B cell (primary cell): Measurements from ENCODE around the gene MTX1. TPM values are rescaled to one million over a fixed set of nuclear protein-coding genes. Genes with fewer than 3 reads are reported as not detected.

Source experiments
- ATAC-seq: fragments of 200-7000 bp; cut with Tn5 transposase; one replicate; pipeline ENCODE4 v1.10.0; 2021; ENCODE audit warnings: low read depth, mild to moderate bottlenecking, moderate number of reproducible peaks, moderate library complexity
- CTCF ChIA-PET: fragments of 350-600 bp; sonication (Branson Sonifier 250); formaldehyde crosslinking; loops from one replicate; lab custom pipeline; 2021; ENCODE audit warnings: antibody characterized with exemption, inconsistent platforms; lab: Charles Lee
- POLR2A ChIA-PET: fragments of 350-600 bp; sonication (Branson Sonifier 250); formaldehyde crosslinking; loops from one replicate; lab custom pipeline; 2021; ENCODE audit warnings: antibody characterized with exemption; lab: Charles Lee
- DNase-seq: peaks from one replicate; pipeline ENCODE4 v3.0.0; 2013
- H2AFZ ChIP-seq: 2 replicates; pipeline ENCODE4 v1.6.1; 2012; ENCODE audit warnings: mild to moderate bottlenecking, low read depth, low read length; ENCODE audit not compliant: insufficient read depth, poor library complexity, severe bottlenecking
- H3K27ac ChIP-seq, 2 donors: 1 replicate in 1 of 2; 2 replicates in 1 of 2; pipeline ENCODE4 v1.5.1; 2012 to 2013; ENCODE audit warnings: low read length in 2 of 2, mild to moderate bottlenecking in 2 of 2, moderate library complexity in 1 of 2
- H3K27me3 ChIP-seq, 4 experiments: fragments of 200-600 bp in 1 of 4; sonication (generic) in 1 of 4; replicated peaks in 1 of 4; 1 replicate in 2 of 4; 2 replicates in 2 of 4; pipeline versions ENCODE4 v1.6.1 to v1.7.0; 2013 to 2016; ENCODE audit warnings: low read length in 3 of 4, mild to moderate bottlenecking in 2 of 4, mixed read lengths in 1 of 4, moderate library complexity in 1 of 4; ENCODE audit not compliant: insufficient read depth in 4 of 4, control insufficient read depth in 3 of 4; ENCODE audit errors: control extremely low read depth in 1 of 4
- H3K36me3 ChIP-seq, 2 experiments: replicated peaks in 1 of 2; 1 replicate in 1 of 2; 2 replicates in 1 of 2; pipeline versions ENCODE4 v1.6.1 to v1.7.1; 2013; ENCODE audit warnings: low read length in 1 of 2; ENCODE audit not compliant: insufficient read depth in 2 of 2, control insufficient read depth in 1 of 2; ENCODE audit errors: control extremely low read depth in 1 of 2, extremely low read depth in 1 of 2
- H3K4me1 ChIP-seq, 2 donors: fragments of 200-600 bp in 1 of 2; sonication (generic) in 1 of 2; 1 replicate in 1 of 2; 2 replicates in 1 of 2; pipeline versions ENCODE4 v1.5.1 to v1.6.1; 2013 to 2017; ENCODE audit warnings: low read length in 2 of 2; ENCODE audit not compliant: control insufficient read depth in 2 of 2, insufficient read depth in 2 of 2
- H3K4me2 ChIP-seq: replicated peaks from 2 replicates; pipeline ENCODE3; 2012; ENCODE audit warnings: mild to moderate bottlenecking, low read depth, low read length; ENCODE audit not compliant: poor library complexity, severe bottlenecking
- H3K4me3 ChIP-seq, 5 experiments: fragments of 200-600 bp in 1 of 5; sonication (generic) in 1 of 5; 1 replicate in 3 of 5; 2 replicates in 2 of 5; pipeline versions ENCODE4 v1.5.1 to v1.7.0; 2011 to 2016; ENCODE audit warnings: low read length in 4 of 5, mild to moderate bottlenecking in 4 of 5, low read depth in 2 of 5, control low read depth in 1 of 5, moderate library complexity in 1 of 5; ENCODE audit not compliant: insufficient read depth in 1 of 5; ENCODE audit errors: control extremely low read depth in 1 of 5, extremely low read depth in 1 of 5
- H3K79me2 ChIP-seq: fragments of 200-600 bp; sonication (generic); one replicate; pipeline ENCODE4 v1.6.0; 2016; ENCODE audit warnings: low read length; ENCODE audit not compliant: control insufficient read depth, insufficient read depth
- H3K9ac ChIP-seq: fragments of 200-600 bp; sonication (generic); 2 replicates; pipeline ENCODE4 v1.6.1; 2017; ENCODE audit warnings: mild to moderate bottlenecking, low read length, moderate library complexity
- H3K9me3 ChIP-seq, 3 donors: one replicate each; pipeline versions ENCODE4 v1.6.1 to v1.7.1; 2013; ENCODE audit warnings: low read length in 2 of 3; ENCODE audit not compliant: control insufficient read depth in 2 of 3, insufficient read depth in 1 of 3; ENCODE audit errors: control extremely low read depth in 1 of 3
- H4K20me1 ChIP-seq: 2 replicates; pipeline ENCODE4 v1.6.0; 2012; ENCODE audit warnings: mild to moderate bottlenecking, low read length; ENCODE audit not compliant: insufficient read depth, control insufficient read depth, poor library complexity, severe bottlenecking
- H3K27ac Mint-ChIP-seq: one replicate; pipeline ENCODE4 v1.8.0; 2021; ENCODE audit warnings: mixed read lengths
- H3K27me3 Mint-ChIP-seq: one replicate; pipeline ENCODE4 v1.8.0; 2021; ENCODE audit warnings: mixed read lengths
- H3K4me1 Mint-ChIP-seq: one replicate; pipeline ENCODE4 v1.8.0; 2021; ENCODE audit warnings: mixed read lengths
- H3K4me3 Mint-ChIP-seq: one replicate; pipeline ENCODE4 v1.8.0; 2021; ENCODE audit warnings: mixed read lengths
- H3K9me3 Mint-ChIP-seq: one replicate; pipeline ENCODE4 v1.8.0; 2022; ENCODE audit warnings: mixed read lengths; ENCODE audit not compliant: insufficient read depth
- EZH2 ChIP-seq: IDR thresholded peaks from 2 replicates; pipeline ENCODE4 v1.6.1; 2012; ENCODE audit warnings: borderline replicate concordance, low read depth, mild to moderate bottlenecking, moderate library complexity, low read length; ENCODE audit not compliant: insufficient read depth, poor library complexity, severe bottlenecking
- WGBS: methylation state at CpG from one replicate; pipeline ENCODE4 v1.1.5; 2013; ENCODE audit warnings: missing lambda C conversion rate; ENCODE audit not compliant: insufficient coverage; 5-methylcytosine and 5-hydroxymethylcytosine counted together
- intact Hi-C: fragments of 100-400 bp; cut with micrococcal nuclease; formaldehyde crosslinking; loops from one replicate; pipeline ENCODE4 v1.10.0; 2022
- polyA minus RNA-seq: library from RNA; depleted of rRNA, polyadenylated mRNA; stranded (reverse); fragments of >200 nt; gene quantifications from 2 replicates; pipeline ENCODE4 v1.2.3, GENCODE V29; 2012
- polyA plus RNA-seq: library from polyadenylated mRNA; depleted of rRNA; stranded (reverse); fragments of >200 nt; gene quantifications from 2 replicates; pipeline ENCODE4 v1.2.3, GENCODE V29; 2012
- total RNA-seq, 2 donors: library from RNA; stranded (reverse); fragments of 120-200 nt in 1 of 2; gene quantifications; 1 replicate in 1 of 2; 2 replicates in 1 of 2; pipeline versions ENCODE4 v1.2.3 to v1.2.4, GENCODE V29; 2013 to 2022
- TF ChIP-seq, protein P1 (sequence below): fragments of 200-600 bp; IDR thresholded peaks from one replicate; pipeline ENCODE4 v1.8.0; 2022; ENCODE audit warnings: antibody characterized with exemption, mild to moderate bottlenecking

MTX1 gene, protein sequence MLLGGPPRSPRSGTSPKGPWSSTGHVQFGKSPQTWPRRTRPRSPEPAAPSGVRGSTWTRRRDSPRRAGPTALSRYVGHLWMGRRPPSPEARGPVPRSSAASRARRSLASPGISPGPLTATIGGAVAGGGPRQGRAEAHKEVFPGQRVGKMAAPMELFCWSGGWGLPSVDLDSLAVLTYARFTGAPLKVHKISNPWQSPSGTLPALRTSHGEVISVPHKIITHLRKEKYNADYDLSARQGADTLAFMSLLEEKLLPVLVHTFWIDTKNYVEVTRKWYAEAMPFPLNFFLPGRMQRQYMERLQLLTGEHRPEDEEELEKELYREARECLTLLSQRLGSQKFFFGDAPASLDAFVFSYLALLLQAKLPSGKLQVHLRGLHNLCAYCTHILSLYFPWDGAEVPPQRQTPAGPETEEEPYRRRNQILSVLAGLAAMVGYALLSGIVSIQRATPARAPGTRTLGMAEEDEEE
- total RNA-seq: 18.4 and 19.0 TPM in 2 replicates
- total RNA-seq (2013): 20.2 TPM
- polyA plus RNA-seq: 34.2 and 40.4 TPM in 2 replicates
- polyA minus RNA-seq: 33.3 and 40.3 TPM in 2 replicates

DNA sequence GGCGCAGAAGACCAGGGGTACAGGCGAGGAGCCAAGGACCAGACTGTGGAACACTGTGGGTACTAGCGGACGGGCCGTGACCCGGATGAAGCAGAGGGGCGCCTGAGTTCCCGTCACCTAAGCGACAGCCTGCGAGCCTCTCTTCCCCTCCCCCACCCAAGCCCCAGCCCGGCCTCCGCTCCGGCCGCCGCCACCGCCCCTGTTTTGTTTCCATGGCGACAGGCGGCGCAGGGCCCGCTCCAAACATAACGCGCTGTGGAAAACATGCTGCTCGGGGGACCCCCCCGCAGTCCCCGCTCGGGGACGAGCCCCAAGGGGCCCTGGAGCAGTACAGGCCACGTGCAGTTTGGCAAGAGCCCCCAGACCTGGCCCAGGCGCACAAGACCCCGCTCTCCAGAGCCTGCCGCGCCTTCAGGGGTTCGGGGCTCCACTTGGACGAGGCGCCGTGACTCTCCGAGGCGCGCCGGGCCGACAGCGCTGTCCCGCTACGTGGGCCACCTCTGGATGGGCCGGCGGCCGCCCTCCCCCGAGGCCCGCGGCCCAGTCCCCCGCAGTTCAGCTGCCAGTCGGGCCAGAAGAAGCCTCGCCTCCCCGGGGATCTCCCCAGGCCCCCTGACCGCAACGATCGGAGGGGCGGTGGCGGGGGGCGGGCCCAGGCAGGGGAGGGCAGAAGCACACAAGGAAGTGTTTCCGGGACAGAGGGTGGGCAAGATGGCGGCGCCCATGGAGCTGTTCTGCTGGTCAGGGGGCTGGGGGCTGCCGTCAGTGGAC, at the start of gene MTX1:
MTX1 (plus strand) TSS at position 155 of the 771 bp plus-strand sequence; CDS start at position 265, 110 bp downstream.
- Histone ChIP-seq H3K27ac (peak within 1 kb of the TSS; percentile 95 to 100), H3K27me3 (no peaks in the 10 kb centered on the region), H3K36me3 (peaks cover 0 to 3% of the 10 kb centered on the region in 2 experiments), H3K9me3 (no peaks in the 10 kb centered on the region), H3K4me2 (peak within 1 kb of the TSS; percentile 95), H3K4me1 (peaks cover 21 to 26% of the 10 kb centered on the region in 2 donors), H2AFZ (peak within 1 kb of the TSS; percentile 80), H3K9ac (peak within 1 kb of the TSS; percentile 99), H3K4me3 (peak within 1 kb of the TSS; percentile 67 to 94 (median 84)), H4K20me1 (no peaks in the 10 kb centered on the region), H3K79me2 (no peaks in the 10 kb centered on the region)
- Mint-ChIP-seq H3K4me1 (peaks cover 22% of the 10 kb centered on the region), H3K9me3 (no peaks in the 10 kb centered on the region), H3K4me3 (peak within 1 kb of the TSS; percentile 81), H3K27me3 (no peaks in the 10 kb centered on the region), H3K27ac (peak within 1 kb of the TSS; percentile 91)
- POLR2A ChIA-PET: interaction anchor here (0.6 to 3.7 kb wide), 6 partner anchors 12 to 293 kb away, joined by 3 to 47 read pairs (median 3); partner anchors contain the start of gene RUSC1
- peak; percentile 95 for DNase-seq
- under 1% methylated on average over 64 of the region's 64 CpGs for WGBS
- intact Hi-C loops: loop anchor here (1.0 to 5.0 kb wide), 3 partner anchors 16 to 384 kb away; no protein-coding TSS in a partner anchor
- TF ChIP-seq, protein P1, sequence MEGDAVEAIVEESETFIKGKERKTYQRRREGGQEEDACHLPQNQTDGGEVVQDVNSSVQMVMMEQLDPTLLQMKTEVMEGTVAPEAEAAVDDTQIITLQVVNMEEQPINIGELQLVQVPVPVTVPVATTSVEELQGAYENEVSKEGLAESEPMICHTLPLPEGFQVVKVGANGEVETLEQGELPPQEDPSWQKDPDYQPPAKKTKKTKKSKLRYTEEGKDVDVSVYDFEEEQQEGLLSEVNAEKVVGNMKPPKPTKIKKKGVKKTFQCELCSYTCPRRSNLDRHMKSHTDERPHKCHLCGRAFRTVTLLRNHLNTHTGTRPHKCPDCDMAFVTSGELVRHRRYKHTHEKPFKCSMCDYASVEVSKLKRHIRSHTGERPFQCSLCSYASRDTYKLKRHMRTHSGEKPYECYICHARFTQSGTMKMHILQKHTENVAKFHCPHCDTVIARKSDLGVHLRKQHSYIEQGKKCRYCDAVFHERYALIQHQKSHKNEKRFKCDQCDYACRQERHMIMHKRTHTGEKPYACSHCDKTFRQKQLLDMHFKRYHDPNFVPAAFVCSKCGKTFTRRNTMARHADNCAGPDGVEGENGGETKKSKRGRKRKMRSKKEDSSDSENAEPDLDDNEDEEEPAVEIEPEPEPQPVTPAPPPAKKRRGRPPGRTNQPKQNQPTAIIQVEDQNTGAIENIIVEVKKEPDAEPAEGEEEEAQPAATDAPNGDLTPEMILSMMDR: no peak
- TF ChIP-seq EZH2: no peak
- peak; percentile 79 for ATAC-seq
- CTCF ChIA-PET: interaction anchor here (0.6 to 8.7 kb wide), 16 partner anchors 11 to 120 kb away, joined by 3 to 189 read pairs (median 8); partner anchors contain the start of genes KRTCAP2 and TRIM46
